Neural cell (in vitro differentiated cells): ENCODE data around the gene CDKN1B. TPM values are rescaled to one million over a fixed set of nuclear protein-coding genes. Genes with fewer than 3 reads are reported as not detected.
A peak's percentile ranks its signal among the peaks of the same experiment; 100 is the strongest.

ENCODE experiments used
- H2AFZ ChIP-seq: fragments of 200-600, 300-800 bp; sonication (generic), shearing (Covaris generic); 2 replicates; pipeline ENCODE4 v1.6.0; 2014; ENCODE audit warnings: low read depth, mild to moderate bottlenecking, antibody characterized with exemption, low read length, moderate library complexity
- H3F3A ChIP-seq: fragments of 200-600 bp; shearing (Covaris generic); 2 replicates; pipeline ENCODE4 v1.6.1; 2016; ENCODE audit warnings: mild to moderate bottlenecking, moderate library complexity, mixed read lengths, antibody characterized with exemption, low read length; ENCODE audit not compliant: insufficient read depth, poor library complexity, severe bottlenecking
- H3K27ac ChIP-seq: fragments of 200-600, 300-800 bp; sonication (generic), shearing (Covaris generic); 2 replicates; pipeline ENCODE4 v1.5.1; 2014; ENCODE audit warnings: mild to moderate bottlenecking, low read length, moderate library complexity
- H3K27me3 ChIP-seq: fragments of 300-800, 200-600 bp; sonication (generic), shearing (Covaris generic); 2 replicates; pipeline ENCODE4 v1.6.0; 2014; ENCODE audit warnings: mild to moderate bottlenecking, low read depth, low read length, moderate library complexity; ENCODE audit not compliant: insufficient read depth
- H3K36me3 ChIP-seq: fragments of 300-800, 200-600 bp; sonication (generic), shearing (Covaris generic); 2 replicates; pipeline ENCODE4 v1.5.1; 2014; ENCODE audit warnings: mild to moderate bottlenecking, antibody characterized with exemption, low read length, moderate library complexity; ENCODE audit not compliant: insufficient read depth
- H3K4me2 ChIP-seq: fragments of 300-800, 200-600 bp; sonication (generic), shearing (Covaris generic); 2 replicates; pipeline ENCODE4 v1.6.0; 2014; ENCODE audit warnings: mild to moderate bottlenecking, low read length
- H3K4me3 ChIP-seq: fragments of 300-800, 200-600 bp; sonication (generic), shearing (Covaris generic); 2 replicates; pipeline ENCODE4 v1.5.1; 2014; ENCODE audit warnings: mild to moderate bottlenecking, low read length, moderate library complexity
- H3K79me2 ChIP-seq: fragments of 200-600 bp; shearing (Covaris generic); replicated peaks from 2 replicates; pipeline ENCODE4 v1.6.0; 2014; ENCODE audit warnings: mild to moderate bottlenecking, low read length, moderate library complexity; ENCODE audit not compliant: insufficient read depth
- H3K9ac ChIP-seq: fragments of 300-800, 200-600 bp; sonication (generic), shearing (Covaris generic); 2 replicates; pipeline ENCODE4 v1.6.1; 2016; ENCODE audit warnings: mild to moderate bottlenecking, low read length, mixed read lengths
- H3K9me2 ChIP-seq: fragments of 200-600 bp; shearing (Covaris generic); 2 replicates; pipeline ENCODE4 v1.6.1; 2016; ENCODE audit warnings: mild to moderate bottlenecking, low read length, mixed read lengths; ENCODE audit not compliant: insufficient read depth
- H3K9me3 ChIP-seq: fragments of 200-600, 300-800 bp; sonication (generic), shearing (Covaris generic); 2 replicates; pipeline ENCODE4 v1.6.1; 2016; ENCODE audit warnings: mild to moderate bottlenecking, mixed run types, low read length, moderate library complexity, mixed read lengths
- H4K20me1 ChIP-seq: fragments of 200-600 bp; shearing (Covaris generic); 2 replicates; pipeline ENCODE4 v1.6.1; 2016; ENCODE audit warnings: mild to moderate bottlenecking, mixed run types; ENCODE audit not compliant: insufficient read depth
- CTCF ChIP-seq: fragments of 450-650 bp; IDR thresholded peaks from 2 replicates; pipeline ENCODE4 v1.5.1; 2014; ENCODE audit warnings: antibody characterized with exemption, mild to moderate bottlenecking, moderate library complexity; ENCODE audit not compliant: poor library complexity, severe bottlenecking
- EP300 ChIP-seq: fragments of 450-650 bp; conservative IDR thresholded peaks from 2 replicates; pipeline ENCODE4 v1.6.1; 2014; ENCODE audit warnings: antibody characterized with exemption, mild to moderate bottlenecking, moderate library complexity; ENCODE audit not compliant: poor library complexity, severe bottlenecking
- MXI1 ChIP-seq: fragments of 450-650 bp; conservative IDR thresholded peaks from 2 replicates; pipeline ENCODE4 v1.6.1; 2014; ENCODE audit warnings: antibody characterized with exemption, mild to moderate bottlenecking; ENCODE audit not compliant: poor library complexity, severe bottlenecking
- RAD21 ChIP-seq: fragments of 450-650 bp; conservative IDR thresholded peaks from 2 replicates; pipeline ENCODE4 v1.6.1; 2014; ENCODE audit warnings: antibody characterized with exemption, mild to moderate bottlenecking, moderate library complexity
- REST ChIP-seq: IDR thresholded peaks from 2 replicates; pipeline ENCODE4 v1.6.1; 2012; ENCODE audit warnings: borderline replicate concordance
- SMC3 ChIP-seq: fragments of 450-650 bp; conservative IDR thresholded peaks from 2 replicates; pipeline ENCODE4 v1.6.1; 2014; ENCODE audit warnings: antibody characterized with exemption, mild to moderate bottlenecking, moderate library complexity; ENCODE audit not compliant: poor library complexity
- polyA plus RNA-seq: library from polyadenylated mRNA; depleted of rRNA; stranded (reverse); fragments of >200 nt; gene quantifications from 2 replicates; pipeline ENCODE4 v1.2.3, GENCODE V29; 2014

The CDKN1B gene
- polyA plus RNA-seq, 1 donor from 2014 or later, result 107 TPM

- H4K20me1 ChIP-seq, result no peaks in the 10 kb centered on the region
- no peaks in the 10 kb centered on the region for H3K36me3 ChIP-seq
- no peaks in the 10 kb centered on the region for H3K9me3 ChIP-seq
- H3K9me2 ChIP-seq, result no peaks in the 10 kb centered on the region
- TF ChIP-seq MXI1 (no peak), EP300 (no peak)
- no peak overlapping the region for H3K4me2 ChIP-seq
- no peaks in the 10 kb centered on the region for H3F3A ChIP-seq
- no peak overlapping the region for H3K27ac ChIP-seq
- no peak overlapping the region for H2AFZ ChIP-seq
- H3K27me3 ChIP-seq, result no peaks in the 10 kb centered on the region
- no peak overlapping the region for H3K9ac ChIP-seq
- H3K79me2 ChIP-seq, result no peaks in the 10 kb centered on the region
- H3K4me3 ChIP-seq, result no peak overlapping the region
These were observed 15.7 kb upstream of the CDKN1B start for GRCh38 chr12:12701457-12701856.

- no peak overlapping the region for H3K9ac ChIP-seq
- no peak for TF ChIP-seq EP300
- TF ChIP-seq SMC3, result peak; percentile 100
- peak; percentile 100 for TF ChIP-seq CTCF
- peak; percentile 100 for TF ChIP-seq RAD21
- H3F3A ChIP-seq, result no peaks in the 10 kb centered on the region
- H3K27me3 ChIP-seq, result no peaks in the 10 kb centered on the region
- H3K9me2 ChIP-seq, result no peaks in the 10 kb centered on the region
- H3K4me2 ChIP-seq, result no peak overlapping the region
- H3K79me2 ChIP-seq, result no peaks in the 10 kb centered on the region
- H2AFZ ChIP-seq, result no peak overlapping the region
- no peak overlapping the region for H3K4me3 ChIP-seq
- no peak overlapping the region for H3K27ac ChIP-seq
- no peaks in the 10 kb centered on the region for H3K36me3 ChIP-seq
- no peaks in the 10 kb centered on the region for H3K9me3 ChIP-seq
- no peaks in the 10 kb centered on the region for H4K20me1 ChIP-seq
These were observed 12.5 kb upstream of the CDKN1B start for GRCh38 chr12:12704593-12705230.

- Histone ChIP-seq H3F3A (no peaks in the 10 kb centered on the region), H3K9me2 (no peaks in the 10 kb centered on the region), H3K27me3 (no peaks in the 10 kb centered on the region), H3K4me3 (no peak overlapping the region), H3K9me3 (no peaks in the 10 kb centered on the region), H4K20me1 (no peaks in the 10 kb centered on the region), H3K36me3 (no peaks in the 10 kb centered on the region), H3K9ac (no peak overlapping the region), H2AFZ (no peak overlapping the region), H3K27ac (no peak overlapping the region), H3K79me2 (no peaks in the 10 kb centered on the region), H3K4me2 (no peak overlapping the region)
- TF ChIP-seq REST, result no peak
These were observed 11.2 kb upstream of the CDKN1B start for GRCh38 chr12:12705838-12706520.
